NB4 (cell line): ENCODE data around the gene TSC22D1.
A peak's percentile ranks its signal among the peaks of the same experiment; 100 is the strongest.

ENCODE experiments used
- DNase-seq: peaks from one replicate; pipeline ENCODE4 v3.0.0; 2010; ENCODE audit warnings: low read depth
- H3K4me3 ChIP-seq: one replicate; pipeline ENCODE4 v1.5.1; 2011; ENCODE audit warnings: mild to moderate bottlenecking, low read depth, low read length, moderate library complexity
- CTCF ChIP-seq: IDR thresholded peaks from one replicate; pipeline ENCODE4 v1.5.1; 2012; ENCODE audit warnings: low read depth, low read length
- MAX ChIP-seq: IDR thresholded peaks from 2 replicates; pipeline ENCODE4 v1.6.1; 2011; ENCODE audit warnings: low read depth, low read length
- MYC ChIP-seq: IDR thresholded peaks from 2 replicates; pipeline ENCODE4 v1.6.1; 2011; ENCODE audit warnings: low read depth, low read length
- POLR2A ChIP-seq: IDR thresholded peaks from 2 replicates; pipeline ENCODE4 v1.6.1; 2011; ENCODE audit warnings: mild to moderate bottlenecking; ENCODE audit not compliant: insufficient read length; ENCODE audit errors: extremely low read depth

TSC22D1 gene

GRCh38 chr13:44434766-44435141 lies 141.4 kb downstream of the TSC22D1 start:
- TF ChIP-seq MAX (no peak), MYC (no peak)
- peak overlapping the region; percentile 51 for H3K4me3 ChIP-seq
- DNase-seq: no peak

- H3K4me3 ChIP-seq: no peak overlapping the region
- TF ChIP-seq CTCF (no peak), MAX (no peak), POLR2A (no peak), MYC (no peak)
- DNase-seq: no peak
Observed at GRCh38 chr13:44433863-44434765, 142.0 kb downstream of the TSC22D1 start.

- H3K4me3 ChIP-seq: no peak overlapping the region
- DNase-seq: no peak
- TF ChIP-seq MYC (no peak), MAX (no peak), CTCF (no peak), POLR2A (no peak)
Observed at GRCh38 chr13:44432650-44433049, 143.5 kb downstream of the TSC22D1 start.

GRCh38 chr13:44431150-44431549 lies 145.0 kb downstream of the TSC22D1 start:
- TF ChIP-seq MYC: no peak
- no peak for TF ChIP-seq MAX
- no peak for TF ChIP-seq POLR2A
- no peak for TF ChIP-seq CTCF
- no peak overlapping the region for H3K4me3 ChIP-seq
- no peak for DNase-seq

- TF ChIP-seq MYC (no peak), POLR2A (no peak), MAX (no peak), CTCF (no peak)
- H3K4me3 ChIP-seq: no peak overlapping the region
- DNase-seq: no peak
Observed at GRCh38 chr13:44429311-44429710, 146.8 kb downstream of the TSC22D1 start.

GRCh38 chr13:44426461-44426860 lies 149.7 kb downstream of the TSC22D1 start:
- DNase-seq: no peak
- no peak overlapping the region for H3K4me3 ChIP-seq
- TF ChIP-seq POLR2A: no peak
- TF ChIP-seq MAX: no peak
- TF ChIP-seq CTCF: no peak
- TF ChIP-seq MYC: no peak
